ENCODE measurements around the gene DDX55.

The DDX55 gene

GRCh38 chr12:123608182-123608581, 6.3 kb downstream of the DDX55 start:
- ATAC-seq = no peak
- no peak for DNase-seq

- no peak for DNase-seq
- peak; percentile 83 for ATAC-seq
These were observed 12.2 kb downstream of the DDX55 start for GRCh38 chr12:123614110-123614509.

- no peak for DNase-seq
- no peak for ATAC-seq
These were observed 12.6 kb downstream of the DDX55 start for GRCh38 chr12:123614531-123614930.

- DNase-seq (no peak), ATAC-seq (no peak)
These were observed 15.2 kb downstream of the DDX55 start for GRCh38 chr12:123617144-123617543.

- DNase-seq = no peak
- ATAC-seq = no peak
These were observed 15.7 kb downstream of the DDX55 start for GRCh38 chr12:123617580-123617979.

- ATAC-seq = no peak
- no peak for DNase-seq
These were observed 19.2 kb downstream of the DDX55 start for GRCh38 chr12:123621101-123621500.

- ATAC-seq = no peak
- DNase-seq = no peak
These were observed 20.0 kb downstream of the DDX55 start for GRCh38 chr12:123621619-123622530.

- ATAC-seq (peak; percentile 99), DNase-seq (peak; percentile 98)
These were observed 31.7 kb downstream of the DDX55 start, which contains the start of the genes EIF2B1 and GTF2H3 for GRCh38 chr12:123633379-123634141. EIF2B1 (minus strand) TSS chr12:123633686; CDS start chr12:123633557, 129 bp downstream. GTF2H3 (plus strand) TSS chr12:123633829; CDS start chr12:123633860, 31 bp downstream.

GRCh38 chr12:123634142-123634561, 32.3 kb downstream of the DDX55 start:
- peak; percentile 14 for DNase-seq
- no peak for ATAC-seq

GRCh38 chr12:123643911-123644310, 42.0 kb downstream of the DDX55 start:
- DNase-seq = no peak
- ATAC-seq = no peak

GRCh38 chr12:123645380-123645779, 43.5 kb downstream of the DDX55 start:
- ATAC-seq = no peak
- DNase-seq = no peak

GRCh38 chr12:123645878-123646277, 44.0 kb downstream of the DDX55 start:
- ATAC-seq = no peak
- no peak for DNase-seq

GRCh38 chr12:123648401-123648800, 46.5 kb downstream of the DDX55 start:
- DNase-seq (no peak), ATAC-seq (no peak)

- ATAC-seq (no peak), DNase-seq (no peak)
These were observed 52.3 kb downstream of the DDX55 start for GRCh38 chr12:123654129-123654701.

GRCh38 chr12:123655420-123655819, 53.5 kb downstream of the DDX55 start:
- ATAC-seq (no peak), DNase-seq (no peak)

- no peak for DNase-seq
- ATAC-seq = no peak
These were observed 54.5 kb downstream of the DDX55 start for GRCh38 chr12:123656392-123656791.

GRCh38 chr12:123657211-123657610, 55.3 kb downstream of the DDX55 start:
- no peak for DNase-seq
- ATAC-seq = no peak

GRCh38 chr12:123659996-123660727, 58.3 kb downstream of the DDX55 start:
- no peak for DNase-seq

GRCh38 chr12:123667771-123668170, 65.9 kb downstream of the DDX55 start:
- DNase-seq (no peak), ATAC-seq (no peak)

More at GRCh38 chr12:123659996-123660727, 58.3 kb downstream of the DDX55 start:
- no peak for ATAC-seq
